HepG2 (cell line): ENCODE results near the gene HPCAL1.

Experiments used
- BRD4 ChIP-seq: sonication (generic); formaldehyde crosslinking; IDR thresholded peaks from 2 replicates; pipeline ENCODE4 v1.4.0; 2020; ENCODE audit warnings: missing genetic modification reagents
- GATAD2A ChIP-seq: IDR thresholded peaks from 2 replicates; pipeline ENCODE4 v1.6.1; 2016
- RXRB ChIP-seq: IDR thresholded peaks from 2 replicates; pipeline ENCODE4 v1.6.1; 2016; ENCODE audit warnings: borderline replicate concordance, missing genetic modification reagents, missing compliant biosample characterization
- TBL1XR1 ChIP-seq: fragments of 150-350 bp; IDR thresholded peaks from 2 replicates; pipeline ENCODE4 v1.6.1; 2014; ENCODE audit warnings: borderline replicate concordance, low read length; ENCODE audit not compliant: partially characterized antibody
- ZBTB8A ChIP-seq: sonication (generic); formaldehyde crosslinking; IDR thresholded peaks from 2 replicates; pipeline ENCODE4 v1.4.0; 2020; ENCODE audit warnings: mild to moderate bottlenecking, low read depth, missing genetic modification reagents, borderline replicate concordance
- ZSCAN9 ChIP-seq: IDR thresholded peaks from 2 replicates; pipeline ENCODE4 v1.6.1; 2016; ENCODE audit warnings: borderline replicate concordance
- TF ChIP-seq, protein P1 (sequence below): sonication (generic); formaldehyde crosslinking; IDR thresholded peaks from 2 replicates; pipeline ENCODE4 v1.8.1; 2023; ENCODE audit warnings: missing genetic modification reagents, inconsistent platforms, borderline replicate concordance
- TF ChIP-seq, protein P2 (sequence below): sonication (generic); formaldehyde crosslinking; IDR thresholded peaks from 2 replicates; pipeline ENCODE4 v1.8.1; 2022; ENCODE audit warnings: low read depth, mild to moderate bottlenecking, missing genetic modification reagents

DNA sequence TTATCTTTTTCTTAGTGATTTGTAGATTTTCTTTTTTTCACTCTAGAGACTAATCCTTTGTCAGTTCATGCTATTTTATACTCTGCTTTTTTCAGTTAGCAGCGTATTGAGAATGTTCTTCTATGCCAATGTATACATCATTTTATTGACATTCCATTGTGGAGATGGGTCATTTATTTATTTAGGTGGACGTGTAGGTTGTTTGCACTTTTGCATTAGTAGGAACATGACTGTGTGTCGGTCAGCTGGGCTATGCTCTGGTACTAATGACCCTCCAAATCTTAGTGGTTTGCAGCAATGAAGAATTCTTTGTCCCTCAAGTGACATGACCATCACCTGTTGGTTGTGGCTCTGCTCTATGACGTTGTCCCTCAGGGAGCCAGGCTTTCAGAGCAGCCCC lies 33.6 kb downstream of the HPCAL1 start:
- TF ChIP-seq ZBTB8A (CRISPR knock-in tag) (no peak), ZSCAN9 (no peak), GATAD2A (CRISPR knock-in tag) (no peak), BRD4 (CRISPR knock-in tag) (no peak), TBL1XR1 (no peak), RXRB (CRISPR knock-in tag) (no peak)
- TF ChIP-seq, protein P1, sequence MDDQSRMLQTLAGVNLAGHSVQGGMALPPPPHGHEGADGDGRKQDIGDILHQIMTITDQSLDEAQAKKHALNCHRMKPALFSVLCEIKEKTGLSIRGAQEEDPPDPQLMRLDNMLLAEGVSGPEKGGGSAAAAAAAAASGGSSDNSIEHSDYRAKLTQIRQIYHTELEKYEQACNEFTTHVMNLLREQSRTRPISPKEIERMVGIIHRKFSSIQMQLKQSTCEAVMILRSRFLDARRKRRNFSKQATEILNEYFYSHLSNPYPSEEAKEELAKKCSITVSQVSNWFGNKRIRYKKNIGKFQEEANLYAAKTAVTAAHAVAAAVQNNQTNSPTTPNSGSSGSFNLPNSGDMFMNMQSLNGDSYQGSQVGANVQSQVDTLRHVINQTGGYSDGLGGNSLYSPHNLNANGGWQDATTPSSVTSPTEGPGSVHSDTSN (CRISPR knock-in tag) = no peak
- TF ChIP-seq, protein P2, sequence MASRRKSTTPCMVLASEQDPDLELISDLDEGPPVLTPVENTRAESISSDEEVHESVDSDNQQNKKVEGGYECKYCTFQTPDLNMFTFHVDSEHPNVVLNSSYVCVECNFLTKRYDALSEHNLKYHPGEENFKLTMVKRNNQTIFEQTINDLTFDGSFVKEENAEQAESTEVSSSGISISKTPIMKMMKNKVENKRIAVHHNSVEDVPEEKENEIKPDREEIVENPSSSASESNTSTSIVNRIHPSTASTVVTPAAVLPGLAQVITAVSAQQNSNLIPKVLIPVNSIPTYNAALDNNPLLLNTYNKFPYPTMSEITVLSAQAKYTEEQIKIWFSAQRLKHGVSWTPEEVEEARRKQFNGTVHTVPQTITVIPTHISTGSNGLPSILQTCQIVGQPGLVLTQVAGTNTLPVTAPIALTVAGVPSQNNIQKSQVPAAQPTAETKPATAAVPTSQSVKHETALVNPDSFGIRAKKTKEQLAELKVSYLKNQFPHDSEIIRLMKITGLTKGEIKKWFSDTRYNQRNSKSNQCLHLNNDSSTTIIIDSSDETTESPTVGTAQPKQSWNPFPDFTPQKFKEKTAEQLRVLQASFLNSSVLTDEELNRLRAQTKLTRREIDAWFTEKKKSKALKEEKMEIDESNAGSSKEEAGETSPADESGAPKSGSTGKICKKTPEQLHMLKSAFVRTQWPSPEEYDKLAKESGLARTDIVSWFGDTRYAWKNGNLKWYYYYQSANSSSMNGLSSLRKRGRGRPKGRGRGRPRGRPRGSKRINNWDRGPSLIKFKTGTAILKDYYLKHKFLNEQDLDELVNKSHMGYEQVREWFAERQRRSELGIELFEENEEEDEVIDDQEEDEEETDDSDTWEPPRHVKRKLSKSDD (CRISPR knock-in tag) = no peak
